NCI-H1436 treated with DMSO at 0.1 percent for 48 hours (cell line): ENCODE measurements around the gene MAZ.

Experiments used
- DNase-seq: peaks from one replicate; lab custom pipeline; 2025; lab: John Stamatoyannopoulos, UW

MAZ gene

GRCh38 chr16:29857133-29857760 is 50.9 kb downstream of the MAZ start:
- no peak for DNase-seq

GRCh38 chr16:29858149-29858849 is 52.0 kb downstream of the MAZ start:
- no peak for DNase-seq

- no peak for DNase-seq
Observed at GRCh38 chr16:29858974-29859373, 52.6 kb downstream of the MAZ start.

- DNase-seq = no peak
Observed at GRCh38 chr16:29860218-29860617, 53.9 kb downstream of the MAZ start.
